Activated CD8-positive, alpha-beta memory T cell treated with anti-CD3 and anti-CD28 coated beads, Interleukin-2, amount 50 U/mL, for 24 hours (primary cell): ENCODE measurements around the gene MTA3.

Experiments used
- DNase-seq: peaks from one replicate; pipeline ENCODE4 v3.0.0-alpha.2; 2020; ENCODE audit errors: extremely low read depth

The MTA3 gene

GRCh38 chr2:42804891-42805290 is 236.5 kb downstream of the MTA3 start:
- DNase-seq: no peak
